G401 (cell line): Measurements from ENCODE around the gene CD34. TPM values are rescaled to one million over a fixed set of nuclear protein-coding genes. Genes with fewer than 3 reads are reported as not detected.

ENCODE experiments used
- DNase-seq: peaks from one replicate; pipeline ENCODE4 v3.0.0-alpha.2; 2015; ENCODE audit warnings: low spot score
- in situ Hi-C: cut with HindIII; loops from 2 replicates; pipeline ENCODE4 v1.10.0; 2016; ENCODE audit warnings: low sequenced_read_pairs, mixed read lengths
- total RNA-seq: library from RNA; depleted of rRNA; stranded (reverse); fragments of >200 nt; shearing (Covaris generic); gene quantifications from 2 replicates; pipeline ENCODE4 v1.2.3, GENCODE V29; 2014; rRNA removed

CD34 gene
- total RNA-seq, 1 experiment from 2014 or later, result not detected

GRCh38 chr1:207841901-207842300 lies 69.0 kb downstream of the CD34 start:
- in situ Hi-C loops, result no loop called here
- no peak for DNase-seq

- no peak for DNase-seq
- in situ Hi-C loops, result no loop called here
These were observed 69.6 kb downstream of the CD34 start for GRCh38 chr1:207841293-207841692.

- no peak for DNase-seq
These were observed 70.5 kb downstream of the CD34 start for GRCh38 chr1:207840380-207840779.

GRCh38 chr1:207839083-207839413 lies 71.9 kb downstream of the CD34 start:
- no peak for DNase-seq
- in situ Hi-C loops, result no loop called here

More at GRCh38 chr1:207840380-207840779, 70.5 kb downstream of the CD34 start:
- in situ Hi-C loops, result no loop called here

GRCh38 chr1:207838156-207839082 lies 72.5 kb downstream of the CD34 start:
- in situ Hi-C loops, result no loop called here
- peak; percentile 53 for DNase-seq

GRCh38 chr1:207837673-207838072 lies 73.3 kb downstream of the CD34 start:
- in situ Hi-C loops, result no loop called here
- DNase-seq, result no peak

GRCh38 chr1:207836591-207837347 lies 74.2 kb downstream of the CD34 start:
- in situ Hi-C loops, result no loop called here

GRCh38 chr1:207835958-207836357 lies 75.0 kb downstream of the CD34 start:
- in situ Hi-C loops, result no loop called here
- no peak for DNase-seq

More at GRCh38 chr1:207836591-207837347, 74.2 kb downstream of the CD34 start:
- no peak for DNase-seq

- in situ Hi-C loops, result no loop called here
- no peak for DNase-seq
These were observed 76.8 kb downstream of the CD34 start for GRCh38 chr1:207833956-207834660.

- in situ Hi-C loops, result no loop called here
- no peak for DNase-seq
These were observed 77.5 kb downstream of the CD34 start for GRCh38 chr1:207833381-207833780.

GRCh38 chr1:207832796-207833195 lies 78.1 kb downstream of the CD34 start:
- in situ Hi-C loops, result no loop called here
- no peak for DNase-seq

- no peak for DNase-seq
- in situ Hi-C loops, result no loop called here
These were observed 79.2 kb downstream of the CD34 start for GRCh38 chr1:207831517-207832327.

Other genes with a start within 250 kb of the CD34 start
- 48.7 and 54.9 TPM in 2 replicates for gene CD46, start 159.1 kb downstream of the CD34 start, total RNA-seq